GM15510 (cell line): ENCODE data around the gene SGIP1.

Experiments
- POLR2A ChIP-seq: IDR thresholded peaks from 3 replicates; pipeline ENCODE4 v1.6.1; 2011; ENCODE audit warnings: borderline replicate concordance; ENCODE audit not compliant: insufficient read length; ENCODE audit errors: extremely low read depth

Gene SGIP1

DNA sequence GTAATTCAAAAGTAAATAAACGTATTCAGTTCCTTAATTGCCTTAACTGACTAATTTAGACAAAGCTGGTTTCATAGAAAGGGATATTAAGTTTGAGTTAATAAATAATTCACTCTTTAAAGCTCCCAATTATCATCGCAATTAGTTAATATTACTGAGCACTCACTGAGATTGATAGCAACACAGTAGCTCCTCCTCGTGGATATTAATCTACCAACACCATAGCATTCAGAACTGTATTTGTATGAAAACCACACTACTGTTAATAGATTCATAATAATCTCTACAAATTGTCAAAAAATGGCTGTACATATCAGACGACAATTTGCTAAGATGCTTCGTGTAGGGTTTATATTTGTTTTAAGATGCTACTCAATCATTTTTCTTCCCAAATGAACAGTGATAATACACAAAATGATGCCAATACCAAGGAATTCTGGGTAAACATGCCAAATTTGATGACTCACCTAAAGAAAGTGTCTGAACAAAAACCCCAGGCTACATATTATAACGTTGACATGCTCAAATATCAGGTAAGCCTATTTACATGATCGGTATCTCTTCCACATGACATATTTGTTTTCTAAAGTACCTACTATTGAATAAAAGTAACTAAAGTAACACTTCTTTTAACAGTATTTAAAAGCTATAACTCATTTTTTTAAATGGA lies 199.5 kb downstream of the SGIP1 start:
- TF ChIP-seq POLR2A: no peak

- TF ChIP-seq POLR2A: no peak
These were observed 203.9 kb downstream of the SGIP1 start for GRCh38 chr1:66737836-66738235.

DNA sequence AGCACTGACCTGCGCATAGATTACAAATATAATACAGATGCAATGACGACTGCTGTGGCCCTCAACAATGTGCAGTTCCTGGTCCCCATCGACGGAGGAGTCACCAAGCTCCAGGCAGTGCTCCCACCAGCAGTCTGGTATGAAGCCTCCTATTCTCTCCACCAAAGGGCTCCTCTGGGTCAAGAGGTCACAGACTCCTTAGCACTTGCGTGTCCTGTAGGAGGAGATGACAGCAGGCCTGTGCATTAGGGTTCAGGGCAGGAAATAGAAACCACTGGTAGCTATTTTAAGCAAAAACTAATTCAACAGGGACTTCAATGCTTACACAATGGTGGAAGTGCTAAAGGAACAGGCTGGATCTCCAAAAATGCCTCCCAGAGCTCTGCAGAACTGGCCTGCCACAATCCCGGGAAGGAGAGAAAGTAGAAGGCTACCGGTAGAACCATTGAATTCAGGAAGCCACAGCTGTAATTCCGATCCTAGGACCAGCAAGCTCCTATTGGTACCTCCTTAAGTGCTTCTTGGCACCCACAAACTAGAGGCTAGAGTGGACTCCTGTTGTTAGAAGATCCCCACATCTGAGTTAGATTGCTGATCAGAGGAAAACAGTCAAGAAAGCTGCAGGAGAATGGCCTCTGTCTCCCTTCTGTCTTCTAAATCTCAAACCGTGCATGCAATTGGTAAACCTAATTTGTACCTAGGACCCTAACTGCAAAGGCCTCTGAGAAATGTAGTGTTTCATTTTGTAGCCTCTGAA lies 205.6 kb downstream of the SGIP1 start:
- no peak for TF ChIP-seq POLR2A

GRCh38 chr1:66745451-66745850 lies 211.5 kb downstream of the SGIP1 start:
- no peak for TF ChIP-seq POLR2A

DNA sequence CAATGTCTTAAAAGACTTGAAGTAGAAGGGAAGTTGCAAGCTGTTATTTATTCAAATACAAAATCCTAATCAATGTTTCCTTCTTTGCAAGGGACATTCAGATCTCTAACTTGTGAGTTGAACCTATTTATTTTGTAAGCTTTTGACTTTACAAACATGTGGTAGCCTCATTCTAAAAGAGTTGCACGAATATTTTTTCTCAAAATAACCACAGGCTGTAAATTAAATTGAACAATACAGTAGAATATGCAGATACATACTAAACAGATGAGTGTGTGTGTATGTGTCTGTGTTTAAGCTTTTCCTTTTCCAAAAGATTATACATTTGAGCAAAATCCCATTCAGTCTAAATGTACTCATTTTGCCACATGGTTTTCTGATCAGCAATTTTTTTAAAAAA lies 213.5 kb downstream of the SGIP1 start:
- no peak for TF ChIP-seq POLR2A

- TF ChIP-seq POLR2A: no peak
These were observed 216.6 kb downstream of the SGIP1 start for GRCh38 chr1:66750577-66750976.

GRCh38 chr1:66751160-66751559 lies 217.2 kb downstream of the SGIP1 start:
- TF ChIP-seq POLR2A: no peak

DNA sequence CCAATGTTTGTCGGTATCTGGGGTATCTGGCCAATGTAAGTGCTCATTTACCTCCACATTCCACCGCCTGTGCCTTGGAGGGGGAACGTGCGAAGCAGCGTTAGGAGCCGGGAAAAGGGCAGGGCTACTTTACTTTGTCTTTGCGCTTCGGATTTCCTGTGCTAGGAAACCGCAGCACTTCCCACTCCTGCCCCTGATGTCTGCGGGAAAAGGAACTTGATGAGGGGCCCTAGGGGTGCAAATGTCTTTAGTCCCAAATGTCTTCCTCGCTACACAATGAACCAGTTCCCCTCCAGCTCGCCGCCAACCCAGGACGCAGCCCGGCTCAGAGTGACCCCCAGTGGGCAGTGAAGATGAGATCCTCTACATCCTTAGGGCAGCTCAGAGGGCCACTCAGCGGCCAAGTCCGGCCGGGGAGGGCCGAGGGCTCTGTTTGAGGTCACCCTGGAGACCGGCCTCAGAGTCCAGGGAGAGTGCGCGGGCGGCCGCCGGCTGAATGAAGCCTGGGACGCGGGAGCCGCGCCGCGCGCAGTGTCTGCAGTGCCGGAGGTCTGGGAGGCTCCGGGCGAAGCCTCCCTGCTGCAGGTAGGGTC lies 218.1 kb downstream of the SGIP1 start, which contains the start of gene DYNLT5:
DYNLT5 (plus strand) TSS at position 460 of the 593 bp plus-strand sequence. CDS start 2,200 bp downstream, outside the sequence.
- TF ChIP-seq POLR2A: no peak

GRCh38 chr1:66752671-66753371 lies 218.9 kb downstream of the SGIP1 start:
- TF ChIP-seq POLR2A: no peak

- TF ChIP-seq POLR2A: no peak
These were observed 223.8 kb downstream of the SGIP1 start for GRCh38 chr1:66757722-66758240.

DNA sequence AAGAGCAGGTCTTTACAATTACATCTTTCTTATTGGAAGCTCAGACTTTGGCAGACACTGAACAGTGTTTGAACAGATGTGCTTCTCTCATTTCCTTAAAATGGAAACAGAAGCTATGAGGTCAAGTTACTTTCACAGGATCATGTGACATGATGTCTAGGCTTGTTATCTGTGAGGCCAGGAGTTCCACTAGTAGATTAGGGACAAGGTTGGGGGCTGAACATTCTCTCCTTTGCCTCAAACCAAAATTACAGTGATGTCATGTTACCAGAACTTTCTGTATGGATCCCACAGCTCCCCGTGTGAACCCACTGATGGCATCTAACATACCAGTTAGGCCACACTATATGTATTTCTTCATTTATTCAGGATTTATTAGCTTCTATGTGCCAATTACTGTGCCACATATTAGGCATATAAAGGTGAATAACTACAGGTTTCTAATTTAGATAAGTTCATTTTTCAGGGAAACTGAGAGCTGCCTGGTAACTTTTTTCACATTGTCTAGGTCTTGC lies 224.3 kb downstream of the SGIP1 start:
- no peak for TF ChIP-seq POLR2A

DNA sequence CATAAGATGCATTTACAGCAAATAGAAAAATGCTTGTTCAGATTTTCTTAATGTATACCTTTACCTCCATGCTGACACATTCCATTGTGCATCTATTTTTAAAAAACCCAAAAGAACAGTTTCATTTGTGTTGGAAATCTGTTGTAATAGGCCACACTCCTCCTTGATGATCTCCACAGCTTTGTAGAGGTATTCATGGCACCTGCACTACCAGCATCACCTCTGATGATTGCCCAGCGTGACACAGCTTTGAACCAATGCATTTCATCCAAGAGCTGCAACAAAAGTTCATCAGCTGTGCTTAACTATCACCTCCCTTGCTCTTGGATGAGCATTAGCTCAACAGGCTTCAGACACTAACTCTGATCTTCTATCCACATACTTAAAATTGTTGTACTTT lies 226.6 kb downstream of the SGIP1 start:
- no peak for TF ChIP-seq POLR2A

- TF ChIP-seq POLR2A: no peak
These were observed 227.3 kb downstream of the SGIP1 start for GRCh38 chr1:66761221-66761620.

- no peak for TF ChIP-seq POLR2A
These were observed 231.1 kb downstream of the SGIP1 start for GRCh38 chr1:66764994-66765578.

DNA sequence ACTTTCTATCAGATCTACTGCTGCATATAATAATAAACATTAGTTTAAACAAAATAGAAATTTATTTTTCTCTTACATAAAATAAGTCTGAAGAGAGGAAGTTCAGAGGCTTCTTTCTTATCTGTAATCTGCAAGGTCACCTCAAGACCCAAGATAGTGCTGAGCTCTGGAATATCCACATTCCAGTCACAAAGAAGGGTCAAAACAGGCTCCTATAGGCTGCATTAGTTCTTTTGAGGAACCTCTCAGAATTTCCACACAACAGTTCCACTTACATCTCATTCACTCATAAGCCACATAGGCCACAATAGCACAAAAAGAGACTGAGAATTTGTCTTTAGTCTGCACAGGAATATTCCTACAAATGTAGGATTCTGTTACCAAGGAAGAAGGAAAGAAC lies 233.7 kb downstream of the SGIP1 start:
- TF ChIP-seq POLR2A: no peak

DNA sequence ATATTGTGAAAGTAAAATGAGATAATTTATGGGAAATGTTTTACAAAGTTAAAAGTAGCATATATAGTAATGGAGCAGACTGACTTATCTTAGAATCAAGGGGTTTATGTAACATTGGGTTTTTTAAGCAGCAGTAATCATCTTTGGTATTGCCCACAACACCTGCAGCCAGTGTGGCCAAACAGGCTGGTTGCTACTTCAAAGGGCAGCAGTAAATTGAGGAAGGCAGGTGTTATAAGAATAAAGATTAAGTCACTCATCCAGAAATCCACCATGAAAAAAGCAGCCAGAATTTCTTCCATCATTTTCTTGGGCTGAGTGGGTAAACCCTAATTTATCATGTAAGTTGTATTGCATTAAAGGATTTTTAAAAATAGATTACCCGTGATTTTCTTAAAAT lies 235.0 kb downstream of the SGIP1 start:
- TF ChIP-seq POLR2A: no peak
